Hepatocyte (in vitro differentiated cells): Measurements from ENCODE around the gene HSDL1. TPM values are rescaled to one million over a fixed set of nuclear protein-coding genes. Genes with fewer than 3 reads are reported as not detected.

ENCODE experiments used
- DNase-seq: peaks from one replicate; pipeline ENCODE4 v3.0.0-alpha.2; 2016; ENCODE audit warnings: low spot score
- H2AFZ ChIP-seq: fragments of 200-600 bp; sonication (generic); 2 replicates; pipeline ENCODE4 v1.6.0; 2016; ENCODE audit warnings: antibody characterized with exemption, mild to moderate bottlenecking
- H3K27ac ChIP-seq: fragments of 200-600 bp; sonication (generic); 2 replicates; pipeline ENCODE4 v1.5.1; 2016; ENCODE audit warnings: mild to moderate bottlenecking
- H3K27me3 ChIP-seq: fragments of 200-600 bp; sonication (generic); 2 replicates; pipeline ENCODE4 v1.6.1; 2016
- H3K36me3 ChIP-seq: fragments of 200-600 bp; sonication (generic); replicated peaks from 2 replicates; pipeline ENCODE4 v1.5.1; 2016; ENCODE audit warnings: low read depth; ENCODE audit not compliant: insufficient read depth
- H3K4me1 ChIP-seq: fragments of 200-600 bp; sonication (generic); 2 replicates; pipeline ENCODE4 v1.5.1; 2016; ENCODE audit warnings: mild to moderate bottlenecking, moderate library complexity; ENCODE audit not compliant: insufficient read depth
- H3K4me2 ChIP-seq: fragments of 200-600 bp; sonication (generic); 2 replicates; pipeline ENCODE4 v1.6.0; 2016
- H3K4me3 ChIP-seq: fragments of 200-600 bp; sonication (generic); 2 replicates; pipeline ENCODE4 v1.5.1; 2016; ENCODE audit warnings: mild to moderate bottlenecking
- H3K79me2 ChIP-seq: fragments of 200-600 bp; sonication (generic); 2 replicates; pipeline ENCODE4 v1.6.0; 2017; ENCODE audit warnings: mild to moderate bottlenecking
- H3K9me2 ChIP-seq: fragments of 200-600 bp; sonication (generic); replicated peaks from 2 replicates; pipeline ENCODE4 v1.6.0; 2017; ENCODE audit warnings: mild to moderate bottlenecking; ENCODE audit not compliant: insufficient read depth
- H3K9me3 ChIP-seq: fragments of 200-600 bp; sonication (generic); 2 replicates; pipeline ENCODE4 v1.5.1; 2016; ENCODE audit warnings: low read depth, mild to moderate bottlenecking
- H4K20me1 ChIP-seq: fragments of 200-600 bp; sonication (generic); 2 replicates; pipeline ENCODE4 v1.6.0; 2016; ENCODE audit warnings: mild to moderate bottlenecking; ENCODE audit not compliant: insufficient read depth, poor library complexity, severe bottlenecking
- CTCF ChIP-seq: fragments of 200-600 bp; sonication (generic); IDR thresholded peaks from 2 replicates; pipeline ENCODE4 v1.5.1; 2016; ENCODE audit warnings: antibody characterized with exemption, mild to moderate bottlenecking; ENCODE audit not compliant: poor library complexity
- EZH2 ChIP-seq: fragments of 200-600 bp; sonication (generic); IDR thresholded peaks from 2 replicates; pipeline ENCODE4 v1.6.1; 2016; ENCODE audit warnings: antibody characterized with exemption, mild to moderate bottlenecking, borderline replicate concordance
- EZH2phosphoT487 ChIP-seq: fragments of 200-600 bp; sonication (generic); IDR thresholded peaks from one replicate; pipeline ENCODE4 v1.6.1; 2018; ENCODE audit warnings: antibody characterized with exemption, mild to moderate bottlenecking, low read depth, moderate library complexity; ENCODE audit not compliant: unreplicated experiment, severe bottlenecking
- WGBS: methylation state at CpG from one replicate; pipeline ENCODE4 v1.1.6; 2016; ENCODE audit warnings: low lambda C conversion rate; ENCODE audit errors: missing lambda C conversion rate; 5-methylcytosine and 5-hydroxymethylcytosine counted together
- polyA plus RNA-seq: library from polyadenylated mRNA; unstranded; fragments of >200 nt; fragmentation: Nextera tagmentation; extraction: Ambion mirVana; gene quantifications from 2 replicates; pipeline ENCODE4 v1.2.1, GENCODE V29; 2016
- total RNA-seq: library from RNA; depleted of rRNA; stranded (reverse); fragments of >200 nt; gene quantifications from 2 replicates; pipeline ENCODE4 v1.2.3, GENCODE V29; 2014

The HSDL1 gene
- total and polyA plus RNA-seq, 2 experiments from 2014 or later, result 14.3 to 24.9 TPM

GRCh38 chr16:84075376-84075775, 69.6 kb downstream of the HSDL1 start:
- Histone ChIP-seq H3K4me1 (no peaks in the 10 kb centered on the region), H3K9me3 (no peaks in the 10 kb centered on the region), H4K20me1 (no peaks in the 10 kb centered on the region), H3K27ac (no peak overlapping the region), H3K27me3 (no peaks in the 10 kb centered on the region), H3K4me3 (no peak overlapping the region), H3K4me2 (no peak overlapping the region), H2AFZ (no peak overlapping the region), H3K36me3 (peaks cover 5% of the 10 kb centered on the region), H3K9me2 (no peaks in the 10 kb centered on the region), H3K79me2 (peaks cover 22% of the 10 kb centered on the region)
- WGBS, result 97% methylated on average over 11 of the region's 11 CpGs
- TF ChIP-seq EZH2, result no peak
- TF ChIP-seq EZH2phosphoT487, result no peak
- no peak for TF ChIP-seq CTCF
- no peak for DNase-seq

- H3K27me3 ChIP-seq, result no peaks in the 10 kb centered on the region
- H3K27ac ChIP-seq, result no peak overlapping the region
- no peak for DNase-seq
- no peaks in the 10 kb centered on the region for H3K4me1 ChIP-seq
- no peaks in the 10 kb centered on the region for H3K9me2 ChIP-seq
- peaks cover 19% of the 10 kb centered on the region for H3K79me2 ChIP-seq
- TF ChIP-seq CTCF, result no peak
- TF ChIP-seq EZH2, result no peak
- TF ChIP-seq EZH2phosphoT487, result no peak
- H2AFZ ChIP-seq, result no peak overlapping the region
- H3K4me3 ChIP-seq, result no peak overlapping the region
- 98% methylated on average over 3 of the region's 3 CpGs for WGBS
- H3K36me3 ChIP-seq, result peaks cover 5% of the 10 kb centered on the region
- H4K20me1 ChIP-seq, result no peaks in the 10 kb centered on the region
- H3K4me2 ChIP-seq, result no peak overlapping the region
- no peaks in the 10 kb centered on the region for H3K9me3 ChIP-seq
Measured at GRCh38 chr16:84074721-84075120, 70.3 kb downstream of the HSDL1 start.

Other genes with a start within 250 kb of the HSDL1 start
- gene MLYCD, start 246.1 kb downstream of the HSDL1 start, total RNA-seq, result 5.5 and 6.3 TPM in 2 replicates
- 9.0 and 10.1 TPM in 2 replicates for gene MLYCD, start 246.1 kb downstream of the HSDL1 start, polyA plus RNA-seq
- gene OSGIN1, start 191.9 kb downstream of the HSDL1 start, total RNA-seq, result 1.9 and 3.3 TPM in 2 replicates
- 6.0 and 10.0 TPM in 2 replicates for gene OSGIN1, start 191.9 kb downstream of the HSDL1 start, polyA plus RNA-seq
- gene NECAB2, start 176.9 kb downstream of the HSDL1 start, total RNA-seq, result not detected in 2 replicates
- 0.45 and 1.1 TPM in 2 replicates for gene NECAB2, start 176.9 kb downstream of the HSDL1 start, polyA plus RNA-seq
- gene SLC38A8, start 102.4 kb downstream of the HSDL1 start, total RNA-seq, result not detected in 2 replicates
- gene SLC38A8, start 102.4 kb downstream of the HSDL1 start, polyA plus RNA-seq, result not detected in 2 replicates
- gene MBTPS1, start 28.2 kb downstream of the HSDL1 start, total RNA-seq, result 76.8 and 82.9 TPM in 2 replicates
- gene MBTPS1, start 28.2 kb downstream of the HSDL1 start, polyA plus RNA-seq, result 61.5 and 65.9 TPM in 2 replicates
- gene DNAAF1, start 131 bp upstream of the HSDL1 start, total RNA-seq, result 0.13 and 0.16 TPM in 2 replicates
- 0.12 and 0.31 TPM in 2 replicates for gene DNAAF1, start 131 bp upstream of the HSDL1 start, polyA plus RNA-seq
- gene TAF1C, start 41.9 kb upstream of the HSDL1 start, total RNA-seq, result 30.2 and 32.8 TPM in 2 replicates
- gene TAF1C, start 41.9 kb upstream of the HSDL1 start, polyA plus RNA-seq, result 39.2 and 58.0 TPM in 2 replicates
- gene ADAD2, start 46.0 kb upstream of the HSDL1 start, total RNA-seq, result not detected in 2 replicates
- gene ADAD2, start 46.0 kb upstream of the HSDL1 start, polyA plus RNA-seq, result 0.30 TPM in 1 of 2 replicates, not detected in the other
- not detected in 2 replicates for gene KCNG4, start 94.8 kb upstream of the HSDL1 start, total RNA-seq
- not detected in 2 replicates for gene KCNG4, start 94.8 kb upstream of the HSDL1 start, polyA plus RNA-seq
- 12.9 and 14.0 TPM in 2 replicates for gene WFDC1, start 149.7 kb upstream of the HSDL1 start, total RNA-seq
- gene WFDC1, start 149.7 kb upstream of the HSDL1 start, polyA plus RNA-seq, result 16.9 and 17.6 TPM in 2 replicates
- 6.0 and 12.2 TPM in 2 replicates for gene ATP2C2, start 223.4 kb upstream of the HSDL1 start, total RNA-seq
- 6.8 and 7.2 TPM in 2 replicates for gene ATP2C2, start 223.4 kb upstream of the HSDL1 start, polyA plus RNA-seq